ENCODE data around the gene RALGAPA2. TPM values are rescaled to one million over a fixed set of nuclear protein-coding genes. Genes with fewer than 3 reads are reported as not detected.

Gene RALGAPA2
- total RNA-seq, 1 donor from 2014 or later: 18.0 TPM

DNA sequence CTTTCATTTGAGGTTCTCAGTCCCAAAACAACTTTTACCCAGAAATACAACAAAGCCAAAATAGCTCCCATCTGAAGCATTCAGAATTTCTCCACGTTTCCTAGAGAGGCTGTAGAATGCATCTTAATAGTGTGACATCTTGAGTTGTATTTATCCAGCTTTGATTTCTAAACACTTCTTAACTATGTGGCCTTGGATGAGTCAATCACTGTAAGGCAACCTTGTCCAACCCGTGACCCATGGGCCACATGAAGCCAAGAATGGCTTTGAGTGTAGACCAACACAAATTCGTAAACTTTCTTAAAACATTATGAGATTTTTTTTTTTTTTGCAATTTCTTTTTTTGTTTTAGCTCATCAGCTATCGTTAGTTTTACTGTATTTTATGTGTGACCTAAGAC is 108.1 kb downstream of the RALGAPA2 start:
- peaks cover 7% of the 10 kb centered on the region for H3K36me3 Mint-ChIP-seq (ENCODE audit: low read depth)
- no peak overlapping the region for H3K27ac Mint-ChIP-seq
- no peak for DNase-seq (ENCODE audit: low spot score)
- H3K4me1 Mint-ChIP-seq (ENCODE audit: low read depth): peaks cover 11% of the 10 kb centered on the region
- no peak overlapping the region for H3K4me3 Mint-ChIP-seq
- no peaks in the 10 kb centered on the region for H3K9me3 Mint-ChIP-seq
- intact Hi-C loops (cut with micrococcal nuclease): no loop called here
- no peaks in the 10 kb centered on the region for H3K27me3 Mint-ChIP-seq (ENCODE audit: insufficient read depth)

DNA sequence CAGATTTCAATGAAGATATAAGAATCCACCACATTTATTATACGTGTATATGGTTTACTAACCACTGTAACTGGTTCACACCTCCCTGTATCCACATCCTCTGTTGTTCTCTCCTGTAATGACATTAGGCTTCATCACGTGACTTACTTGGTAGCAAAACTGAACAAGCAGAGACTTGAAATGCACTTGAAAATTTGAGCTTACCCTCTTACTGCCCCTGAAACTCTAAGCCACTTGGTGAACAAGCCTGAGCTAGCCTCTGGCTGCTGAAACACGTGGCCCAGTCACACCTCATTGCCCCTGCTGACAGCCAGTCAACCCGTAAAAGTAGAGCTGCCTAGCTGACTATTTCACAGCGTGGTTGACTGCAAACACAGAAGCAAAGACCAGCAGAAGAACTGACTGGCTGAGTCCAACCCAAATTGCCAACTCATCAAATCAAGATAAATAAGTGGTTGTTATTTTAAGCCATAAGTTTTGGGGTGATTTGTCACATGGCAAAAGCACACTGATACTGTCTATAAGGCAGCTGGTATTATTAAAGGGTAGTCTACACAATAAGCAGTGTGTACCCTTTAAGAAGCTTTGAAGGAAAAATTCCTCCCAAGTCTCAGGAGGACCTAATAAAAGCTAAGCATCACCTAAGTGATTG is 109.0 kb downstream of the RALGAPA2 start:
- no peak for DNase-seq (ENCODE audit: low spot score)
- Mint-ChIP-seq H3K9me3 (no peaks in the 10 kb centered on the region), H3K36me3 (ENCODE audit: low read depth) (peaks cover 7% of the 10 kb centered on the region), H3K4me1 (ENCODE audit: low read depth) (peaks cover 11% of the 10 kb centered on the region), H3K27me3 (ENCODE audit: insufficient read depth) (no peaks in the 10 kb centered on the region), H3K27ac (no peak overlapping the region), H3K4me3 (no peak overlapping the region)
- intact Hi-C loops (cut with micrococcal nuclease): no loop called here

DNA sequence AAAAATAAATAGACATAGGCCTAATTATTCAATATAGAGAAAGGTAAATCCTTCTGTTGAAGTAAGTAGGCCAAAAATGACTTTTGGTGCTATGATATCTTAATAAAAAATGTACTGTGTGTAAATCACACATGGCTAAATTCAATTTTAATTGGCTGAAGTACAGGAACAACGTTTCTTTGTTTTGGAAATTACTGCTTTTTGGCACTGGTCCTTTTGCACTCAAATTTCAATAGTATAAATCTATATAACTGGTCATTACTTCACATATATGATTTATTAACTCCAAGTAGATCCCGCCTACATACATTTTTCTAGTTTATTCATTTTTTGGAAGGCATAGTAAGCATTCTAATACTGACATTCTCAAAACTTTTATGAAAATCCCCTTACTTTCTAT is 114.5 kb downstream of the RALGAPA2 start:
- Mint-ChIP-seq H3K9me3 (no peaks in the 10 kb centered on the region), H3K36me3 (ENCODE audit: low read depth) (peaks cover 3% of the 10 kb centered on the region), H3K4me1 (ENCODE audit: low read depth) (no peaks in the 10 kb centered on the region), H3K27ac (no peak overlapping the region), H3K4me3 (no peak overlapping the region), H3K27me3 (ENCODE audit: insufficient read depth) (no peaks in the 10 kb centered on the region)
- intact Hi-C loops (cut with micrococcal nuclease): no loop called here
- no peak for DNase-seq (ENCODE audit: low spot score)

DNA sequence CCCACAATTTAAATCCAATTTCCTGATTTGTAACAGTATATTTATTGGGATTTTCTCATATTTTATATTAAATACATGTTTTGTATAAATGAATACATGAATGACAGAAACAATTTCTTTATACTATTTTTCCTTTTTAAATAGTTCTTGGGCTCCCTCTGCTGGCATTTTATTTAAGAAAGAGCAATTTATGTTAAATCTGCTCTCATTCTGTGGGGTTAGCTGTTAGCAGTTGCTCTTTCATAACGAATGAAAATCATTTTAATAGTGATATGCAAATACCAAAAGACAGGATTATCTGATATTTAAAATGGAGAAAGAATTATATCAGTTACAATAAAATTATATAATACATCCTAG is 118.3 kb downstream of the RALGAPA2 start:
- no peaks in the 10 kb centered on the region for H3K27me3 Mint-ChIP-seq (ENCODE audit: insufficient read depth)
- H3K4me3 Mint-ChIP-seq: no peak overlapping the region
- intact Hi-C loops (cut with micrococcal nuclease): loop anchor here (1.0 to 2.0 kb wide), 2 partner anchors 234 to 463 kb away; no protein-coding TSS in a partner anchor
- no peaks in the 10 kb centered on the region for H3K4me1 Mint-ChIP-seq (ENCODE audit: low read depth)
- no peak for DNase-seq (ENCODE audit: low spot score)
- H3K27ac Mint-ChIP-seq: no peak overlapping the region
- H3K36me3 Mint-ChIP-seq (ENCODE audit: low read depth): peaks cover 14% of the 10 kb centered on the region
- no peaks in the 10 kb centered on the region for H3K9me3 Mint-ChIP-seq

DNA sequence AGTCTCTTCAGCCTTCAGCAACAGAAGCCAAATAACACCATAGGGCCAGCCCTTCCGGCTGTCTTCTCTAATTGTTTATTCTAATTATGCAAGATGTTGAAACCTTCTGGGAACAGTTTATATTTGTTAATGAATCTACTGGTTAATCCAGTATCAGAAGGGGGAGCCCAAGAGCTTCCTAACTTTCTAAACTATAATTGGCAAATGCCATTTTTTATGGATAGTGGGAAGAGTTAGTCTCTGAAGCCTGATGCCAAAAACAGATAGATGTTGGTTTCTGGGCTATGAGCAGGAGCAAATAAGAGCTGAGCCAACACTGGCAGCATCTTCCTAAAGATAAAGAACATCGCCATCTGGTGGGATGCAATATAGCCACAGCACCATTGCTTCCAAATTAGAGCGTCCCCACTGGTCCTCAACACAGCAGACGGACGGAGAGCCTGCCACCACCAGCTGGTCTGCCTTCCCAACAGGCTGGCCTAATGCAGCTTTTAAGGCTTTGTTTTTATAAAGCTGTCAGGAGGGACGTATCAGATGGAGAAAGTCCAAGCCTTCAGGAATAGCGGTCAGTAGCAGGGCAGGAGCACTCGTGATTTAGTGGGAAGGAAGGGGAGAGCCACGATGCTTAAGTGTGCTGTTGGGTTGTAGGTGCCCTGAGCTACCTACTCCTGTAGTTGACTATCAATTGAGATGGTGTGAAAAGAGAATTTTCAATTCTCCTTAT is 118.8 kb downstream of the RALGAPA2 start:
- no peaks in the 10 kb centered on the region for H3K9me3 Mint-ChIP-seq
- no peaks in the 10 kb centered on the region for H3K4me1 Mint-ChIP-seq (ENCODE audit: low read depth)
- H3K27ac Mint-ChIP-seq: no peak overlapping the region

DNA sequence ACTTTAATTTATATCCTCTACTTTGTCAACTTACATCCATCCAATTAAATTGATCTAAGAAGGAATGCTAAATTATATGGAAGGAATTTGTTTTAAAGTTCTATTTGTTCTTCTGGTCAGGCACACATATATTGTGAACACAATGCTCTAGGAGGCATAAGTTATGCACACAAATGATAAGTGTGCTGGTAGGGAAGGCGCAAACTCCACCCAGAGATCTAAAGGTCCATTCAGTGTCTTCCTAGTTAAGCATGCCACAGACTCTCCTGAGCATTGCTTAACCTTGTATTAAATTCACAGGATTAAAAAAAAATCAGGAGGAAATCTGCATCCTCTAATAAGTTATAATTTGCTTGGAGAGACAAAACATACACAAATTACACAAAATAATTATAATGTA is 127.3 kb downstream of the RALGAPA2 start:
- no peaks in the 10 kb centered on the region for H3K27me3 Mint-ChIP-seq (ENCODE audit: insufficient read depth)
- no peak for DNase-seq (ENCODE audit: low spot score)
- H3K4me1 Mint-ChIP-seq (ENCODE audit: low read depth): peaks cover 4% of the 10 kb centered on the region
- H3K9me3 Mint-ChIP-seq: no peaks in the 10 kb centered on the region
- peaks cover 24% of the 10 kb centered on the region for H3K36me3 Mint-ChIP-seq (ENCODE audit: low read depth)
- intact Hi-C loops (cut with micrococcal nuclease): no loop called here
- no peak overlapping the region for H3K27ac Mint-ChIP-seq
- no peak overlapping the region for H3K4me3 Mint-ChIP-seq

More for the DNA sequence above, 118.8 kb downstream of the RALGAPA2 start:
- Mint-ChIP-seq H3K36me3 (ENCODE audit: low read depth) (peaks cover 14% of the 10 kb centered on the region), H3K27me3 (ENCODE audit: insufficient read depth) (no peaks in the 10 kb centered on the region), H3K4me3 (no peak overlapping the region)
- intact Hi-C loops (cut with micrococcal nuclease): loop anchor here (1.0 to 2.0 kb wide), 4 partner anchors 233 to 510 kb away; no protein-coding TSS in a partner anchor
- no peak for DNase-seq (ENCODE audit: low spot score)

DNA sequence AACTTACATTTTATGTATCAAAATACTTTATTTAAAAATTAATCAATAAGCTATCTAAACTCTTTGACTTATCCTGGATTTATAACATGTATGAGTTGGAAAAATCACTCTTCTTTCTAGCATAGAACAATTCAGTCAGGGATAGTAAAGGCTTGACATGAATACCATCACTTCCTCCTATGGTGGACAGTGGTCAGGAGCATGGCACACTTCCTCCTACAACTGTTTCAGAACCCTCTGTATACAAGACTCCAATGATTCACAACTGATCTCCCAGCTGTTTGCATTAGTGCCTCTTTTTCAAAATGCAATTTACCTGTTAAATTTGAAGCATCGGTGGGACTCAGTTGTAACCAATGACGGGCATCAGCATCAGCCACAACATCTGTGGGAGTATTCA is 129.7 kb downstream of the RALGAPA2 start:
- intact Hi-C loops (cut with micrococcal nuclease): no loop called here
- H3K9me3 Mint-ChIP-seq: no peaks in the 10 kb centered on the region
- peaks cover 20% of the 10 kb centered on the region for H3K36me3 Mint-ChIP-seq (ENCODE audit: low read depth)
- H3K4me1 Mint-ChIP-seq (ENCODE audit: low read depth): peaks cover 14% of the 10 kb centered on the region
- no peaks in the 10 kb centered on the region for H3K27me3 Mint-ChIP-seq (ENCODE audit: insufficient read depth)
- H3K4me3 Mint-ChIP-seq: no peak overlapping the region
- no peak for DNase-seq (ENCODE audit: low spot score)
- no peak overlapping the region for H3K27ac Mint-ChIP-seq

DNA sequence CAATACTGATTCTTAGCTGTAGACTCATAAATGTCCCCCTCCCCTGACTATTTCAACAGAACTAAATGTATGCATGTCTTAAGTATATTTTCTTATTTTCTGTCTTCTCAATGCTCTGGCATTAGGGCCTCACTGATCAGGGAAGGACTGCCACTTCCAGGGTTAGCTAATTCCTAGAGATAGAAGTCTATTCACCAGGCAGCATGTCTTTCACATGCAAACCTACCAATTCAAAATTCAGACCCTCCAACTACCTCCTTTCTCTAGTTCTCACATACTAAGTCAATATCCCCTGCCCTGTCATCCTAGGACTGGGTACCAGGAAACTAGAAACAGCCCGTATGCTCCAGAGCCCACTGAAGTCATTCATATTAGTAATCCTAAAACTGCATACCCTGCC is 132.3 kb downstream of the RALGAPA2 start:
- Mint-ChIP-seq H3K4me1 (ENCODE audit: low read depth) (peaks cover 14% of the 10 kb centered on the region), H3K36me3 (ENCODE audit: low read depth) (peaks cover 13% of the 10 kb centered on the region), H3K27me3 (ENCODE audit: insufficient read depth) (no peaks in the 10 kb centered on the region), H3K27ac (no peak overlapping the region), H3K4me3 (no peak overlapping the region), H3K9me3 (no peaks in the 10 kb centered on the region)
- DNase-seq (ENCODE audit: low spot score): no peak
- intact Hi-C loops (cut with micrococcal nuclease): no loop called here

DNA sequence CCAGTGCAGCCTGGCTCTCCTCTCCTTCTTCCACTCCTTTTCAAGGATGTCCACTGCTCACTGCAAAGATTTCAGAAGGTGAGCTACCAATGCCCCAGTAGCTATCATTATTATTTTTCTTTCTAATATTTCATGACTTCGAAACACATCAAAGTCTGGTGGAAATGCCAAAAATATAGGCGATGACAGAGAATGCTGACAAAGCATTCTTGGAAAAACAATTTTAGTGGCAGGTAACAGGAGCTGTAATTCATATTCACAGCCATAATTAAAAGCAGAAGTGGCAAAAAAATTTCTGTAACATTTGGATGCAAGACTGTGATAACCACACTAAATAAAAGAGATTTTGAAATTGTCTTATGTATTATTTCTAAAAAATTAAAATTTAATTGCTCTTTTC is 133.6 kb downstream of the RALGAPA2 start:
- Mint-ChIP-seq H3K27me3 (ENCODE audit: insufficient read depth) (no peaks in the 10 kb centered on the region), H3K4me3 (no peak overlapping the region), H3K9me3 (no peaks in the 10 kb centered on the region), H3K27ac (no peak overlapping the region), H3K36me3 (ENCODE audit: low read depth) (peaks cover 12% of the 10 kb centered on the region), H3K4me1 (ENCODE audit: low read depth) (peaks cover 14% of the 10 kb centered on the region)
- intact Hi-C loops (cut with micrococcal nuclease): no loop called here
- no peak for DNase-seq (ENCODE audit: low spot score)

DNA sequence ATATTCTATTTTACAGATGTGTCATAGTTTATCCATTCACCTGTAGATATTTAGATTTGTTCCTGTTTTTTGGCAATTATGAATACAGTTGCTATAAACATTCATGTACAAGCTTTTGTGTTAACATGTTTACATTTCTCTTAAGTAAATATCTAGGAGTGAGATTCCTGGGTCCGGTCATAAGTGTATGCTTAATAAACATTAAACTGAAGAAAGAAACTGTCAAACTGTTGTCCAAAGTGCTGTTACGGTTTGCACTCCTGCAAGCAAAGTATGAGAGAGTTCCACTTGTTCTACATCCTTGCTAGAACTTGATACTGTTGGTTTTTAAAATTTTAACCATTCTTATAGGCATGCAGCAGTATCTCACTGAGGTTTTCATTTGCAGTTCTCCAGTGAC is 138.6 kb downstream of the RALGAPA2 start:
- no peaks in the 10 kb centered on the region for H3K27me3 Mint-ChIP-seq (ENCODE audit: insufficient read depth)
- no peak overlapping the region for H3K4me3 Mint-ChIP-seq
- intact Hi-C loops (cut with micrococcal nuclease): no loop called here
- no peaks in the 10 kb centered on the region for H3K4me1 Mint-ChIP-seq (ENCODE audit: low read depth)
- peaks cover 17% of the 10 kb centered on the region for H3K36me3 Mint-ChIP-seq (ENCODE audit: low read depth)
- H3K9me3 Mint-ChIP-seq: no peaks in the 10 kb centered on the region
- H3K27ac Mint-ChIP-seq: no peak overlapping the region
- no peak for DNase-seq (ENCODE audit: low spot score)

DNA sequence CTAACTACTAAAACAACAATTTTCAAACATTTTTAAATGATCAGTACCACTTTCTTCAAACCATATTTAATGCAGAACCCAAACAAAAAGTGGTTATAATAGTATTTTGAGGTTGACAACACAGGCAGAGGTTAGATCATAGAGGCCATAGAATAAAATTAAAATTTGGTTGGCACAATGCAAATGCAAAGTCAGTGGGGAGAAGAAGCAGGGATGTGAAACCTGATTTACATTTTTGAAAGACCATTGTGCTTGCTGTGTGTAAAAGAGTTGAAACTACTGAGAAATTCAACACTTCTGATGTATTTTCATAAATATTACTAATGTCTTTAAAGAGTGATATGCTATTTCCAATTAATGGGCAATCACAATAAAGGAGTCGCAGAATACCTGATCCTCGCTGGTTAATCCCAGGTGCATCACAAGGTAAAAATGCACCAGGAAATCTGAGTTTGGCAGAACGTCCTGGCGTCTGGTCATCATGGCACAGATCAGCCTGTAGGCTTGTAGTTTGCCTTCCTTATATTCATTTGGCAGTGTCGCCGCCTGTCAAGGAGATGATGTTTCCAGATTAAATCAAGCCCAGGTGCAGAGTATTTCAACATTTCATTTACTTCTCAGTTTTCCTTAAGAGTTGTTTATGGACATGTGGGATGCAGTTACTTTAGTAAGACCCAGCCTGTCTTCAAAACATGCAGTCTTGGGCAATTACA is 141.2 kb downstream of the RALGAPA2 start:
- peaks cover 5% of the 10 kb centered on the region for H3K4me1 Mint-ChIP-seq (ENCODE audit: low read depth)
- no peaks in the 10 kb centered on the region for H3K27me3 Mint-ChIP-seq (ENCODE audit: insufficient read depth)
- H3K36me3 Mint-ChIP-seq (ENCODE audit: low read depth): peaks cover 15% of the 10 kb centered on the region
- DNase-seq (ENCODE audit: low spot score): no peak
- H3K27ac Mint-ChIP-seq: no peak overlapping the region
- H3K4me3 Mint-ChIP-seq: no peak overlapping the region
- intact Hi-C loops (cut with micrococcal nuclease): no loop called here
- H3K9me3 Mint-ChIP-seq: no peaks in the 10 kb centered on the region

DNA sequence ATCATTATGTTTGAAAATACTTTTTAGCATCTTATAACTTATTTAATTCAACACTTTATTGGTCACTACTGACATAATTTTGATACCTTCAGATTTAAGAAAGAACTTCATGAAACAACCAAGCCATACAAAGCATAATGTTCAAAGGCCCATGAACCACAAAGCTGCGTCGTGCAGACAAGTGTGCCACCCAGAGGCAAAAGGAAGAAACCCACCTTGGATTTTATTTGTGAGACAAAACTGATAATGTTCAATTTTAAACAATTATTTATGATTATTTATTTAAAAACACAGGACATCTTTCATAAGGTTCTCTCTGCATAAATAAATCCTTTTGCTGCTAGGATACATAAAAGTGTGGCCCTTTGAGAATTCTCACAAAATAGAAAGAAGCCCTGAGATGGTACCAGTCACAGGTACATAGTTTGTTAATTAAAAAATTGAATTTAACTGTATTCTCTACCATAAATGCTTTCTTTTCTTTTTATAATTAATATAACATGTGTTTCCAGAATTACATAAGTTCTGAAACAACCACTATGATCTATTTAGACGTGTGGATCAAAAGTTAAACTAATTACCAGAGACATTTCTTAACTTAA is 143.7 kb downstream of the RALGAPA2 start:
- H3K4me1 Mint-ChIP-seq (ENCODE audit: low read depth): peaks cover 5% of the 10 kb centered on the region
- no peaks in the 10 kb centered on the region for H3K27me3 Mint-ChIP-seq (ENCODE audit: insufficient read depth)
- H3K36me3 Mint-ChIP-seq (ENCODE audit: low read depth): peaks cover 14% of the 10 kb centered on the region
- DNase-seq (ENCODE audit: low spot score): no peak
- H3K9me3 Mint-ChIP-seq: no peaks in the 10 kb centered on the region
- intact Hi-C loops (cut with micrococcal nuclease): loop anchor here (1.0 to 5.0 kb wide), 8 partner anchors 77 to 484 kb away; no protein-coding TSS in a partner anchor
- H3K27ac Mint-ChIP-seq: no peak overlapping the region
- no peak overlapping the region for H3K4me3 Mint-ChIP-seq

DNA sequence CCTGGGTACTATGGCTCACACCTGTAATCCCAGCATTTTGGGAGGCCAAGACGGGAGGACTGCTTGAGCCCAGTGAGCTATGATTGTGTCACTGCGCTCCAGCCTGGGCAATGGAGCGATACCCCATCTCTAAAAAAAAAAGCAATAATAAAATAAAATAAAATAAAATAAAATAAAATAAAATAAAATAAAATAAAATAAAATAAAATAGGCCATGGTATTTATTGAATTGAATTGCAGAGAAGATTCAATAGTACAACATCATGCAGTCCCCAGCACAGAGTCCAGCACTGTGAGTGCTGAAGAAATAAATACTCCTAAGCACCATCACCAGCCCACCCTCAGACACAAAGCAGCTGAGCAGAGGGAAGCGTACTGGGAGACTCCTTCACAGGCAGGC is 144.7 kb downstream of the RALGAPA2 start:
- Mint-ChIP-seq H3K27me3 (ENCODE audit: insufficient read depth) (no peaks in the 10 kb centered on the region), H3K4me3 (no peak overlapping the region), H3K9me3 (no peaks in the 10 kb centered on the region), H3K36me3 (ENCODE audit: low read depth) (peaks cover 14% of the 10 kb centered on the region), H3K4me1 (ENCODE audit: low read depth) (peaks cover 5% of the 10 kb centered on the region), H3K27ac (no peak overlapping the region)
- intact Hi-C loops (cut with micrococcal nuclease): loop anchor here (1.0 to 5.0 kb wide), 8 partner anchors 76 to 483 kb away; no protein-coding TSS in a partner anchor
- no peak for DNase-seq (ENCODE audit: low spot score)
